Measurements from ENCODE around the gene TWNK.

- TF ChIP-seq, protein P1, sequence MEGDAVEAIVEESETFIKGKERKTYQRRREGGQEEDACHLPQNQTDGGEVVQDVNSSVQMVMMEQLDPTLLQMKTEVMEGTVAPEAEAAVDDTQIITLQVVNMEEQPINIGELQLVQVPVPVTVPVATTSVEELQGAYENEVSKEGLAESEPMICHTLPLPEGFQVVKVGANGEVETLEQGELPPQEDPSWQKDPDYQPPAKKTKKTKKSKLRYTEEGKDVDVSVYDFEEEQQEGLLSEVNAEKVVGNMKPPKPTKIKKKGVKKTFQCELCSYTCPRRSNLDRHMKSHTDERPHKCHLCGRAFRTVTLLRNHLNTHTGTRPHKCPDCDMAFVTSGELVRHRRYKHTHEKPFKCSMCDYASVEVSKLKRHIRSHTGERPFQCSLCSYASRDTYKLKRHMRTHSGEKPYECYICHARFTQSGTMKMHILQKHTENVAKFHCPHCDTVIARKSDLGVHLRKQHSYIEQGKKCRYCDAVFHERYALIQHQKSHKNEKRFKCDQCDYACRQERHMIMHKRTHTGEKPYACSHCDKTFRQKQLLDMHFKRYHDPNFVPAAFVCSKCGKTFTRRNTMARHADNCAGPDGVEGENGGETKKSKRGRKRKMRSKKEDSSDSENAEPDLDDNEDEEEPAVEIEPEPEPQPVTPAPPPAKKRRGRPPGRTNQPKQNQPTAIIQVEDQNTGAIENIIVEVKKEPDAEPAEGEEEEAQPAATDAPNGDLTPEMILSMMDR (IDR thresholded peaks at IDR 0.05 in 4 of 5, conservative IDR thresholded peaks at IDR 0.05 in 1 of 5), result no peak
- no peak for TF ChIP-seq POLR2A (IDR thresholded peaks at IDR 0.05)
Measured at GRCh38 chr10:100966887-100967286, 20.5 kb upstream of the TWNK start.
